Gastroesophageal sphincter (tissue), 3 donors: ENCODE data around the gene SRP19.

Source experiments
- EP300 ChIP-seq: sonication (generic); formaldehyde crosslinking; IDR thresholded peaks from one replicate; pipeline ENCODE4 v1.6.1; 2017; ENCODE audit warnings: antibody characterized with exemption, mild to moderate bottlenecking
- POLR2A ChIP-seq, 2 donors: fragments of 450-650 bp; IDR thresholded peaks; one replicate each; pipeline ENCODE4 v1.6.1; 2017; ENCODE audit warnings: antibody characterized with exemption in 2 of 2, mild to moderate bottlenecking in 2 of 2, moderate library complexity in 1 of 2
- TF ChIP-seq, protein P1 (sequence below), 4 experiments: fragments of 200-600 bp in 2 of 4; fragments of 450-650 bp in 2 of 4; sonication (generic) in 1 of 4; IDR thresholded peaks; one replicate each; pipeline ENCODE4 v1.5.1; 2017 to 2019; ENCODE audit warnings: antibody characterized with exemption in 4 of 4, mild to moderate bottlenecking in 2 of 4, moderate library complexity in 2 of 4

DNA sequence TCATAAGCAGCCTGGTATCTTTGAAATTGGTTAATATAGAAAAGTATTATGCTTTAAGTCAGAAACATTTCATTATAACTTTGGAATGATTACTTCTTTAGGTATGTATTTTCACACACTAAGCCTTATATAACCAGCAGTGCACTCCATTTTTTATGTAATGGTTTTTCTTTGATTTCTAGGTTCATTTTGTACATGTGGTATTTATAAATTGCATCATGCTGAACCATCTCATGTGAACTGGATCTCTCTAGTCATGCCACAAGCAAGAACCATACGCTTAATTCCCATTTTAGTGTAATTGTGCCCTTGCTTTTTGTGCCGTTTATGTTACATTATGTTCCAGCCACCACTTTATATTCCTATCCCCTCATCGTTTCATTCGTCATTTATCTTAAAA is 38.6 kb upstream of the SRP19 start:
- TF ChIP-seq, protein P1, sequence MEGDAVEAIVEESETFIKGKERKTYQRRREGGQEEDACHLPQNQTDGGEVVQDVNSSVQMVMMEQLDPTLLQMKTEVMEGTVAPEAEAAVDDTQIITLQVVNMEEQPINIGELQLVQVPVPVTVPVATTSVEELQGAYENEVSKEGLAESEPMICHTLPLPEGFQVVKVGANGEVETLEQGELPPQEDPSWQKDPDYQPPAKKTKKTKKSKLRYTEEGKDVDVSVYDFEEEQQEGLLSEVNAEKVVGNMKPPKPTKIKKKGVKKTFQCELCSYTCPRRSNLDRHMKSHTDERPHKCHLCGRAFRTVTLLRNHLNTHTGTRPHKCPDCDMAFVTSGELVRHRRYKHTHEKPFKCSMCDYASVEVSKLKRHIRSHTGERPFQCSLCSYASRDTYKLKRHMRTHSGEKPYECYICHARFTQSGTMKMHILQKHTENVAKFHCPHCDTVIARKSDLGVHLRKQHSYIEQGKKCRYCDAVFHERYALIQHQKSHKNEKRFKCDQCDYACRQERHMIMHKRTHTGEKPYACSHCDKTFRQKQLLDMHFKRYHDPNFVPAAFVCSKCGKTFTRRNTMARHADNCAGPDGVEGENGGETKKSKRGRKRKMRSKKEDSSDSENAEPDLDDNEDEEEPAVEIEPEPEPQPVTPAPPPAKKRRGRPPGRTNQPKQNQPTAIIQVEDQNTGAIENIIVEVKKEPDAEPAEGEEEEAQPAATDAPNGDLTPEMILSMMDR (IDR thresholded peaks at IDR 0.05): no peak
- TF ChIP-seq EP300 (no peak), POLR2A (IDR thresholded peaks at IDR 0.05) (no peak)
